Right lobe of liver (tissue), 4 donors: ENCODE results near the gene SENP2.

Source experiments
- CTCF ChIP-seq, 4 donors: fragments of 200-600 bp in 3 of 4; fragments of 450-650 bp in 1 of 4; IDR thresholded peaks; one replicate each; pipeline versions ENCODE4 v1.5.1 to v1.8.0; 2016 to 2022; ENCODE audit warnings: antibody characterized with exemption in 4 of 4, mild to moderate bottlenecking in 2 of 4
- POLR2A ChIP-seq: fragments of 450-650 bp; IDR thresholded peaks from one replicate; pipeline ENCODE4 v1.6.1; 2017; ENCODE audit warnings: antibody characterized with exemption, mild to moderate bottlenecking
- donor health status: DM: no; HTN: no; CAD: no.
- donor health status: DM: no; HTN: no; CAD: no.
- donor health status: DM: no; HTN: yes; CAD: no.

GRCh38 chr3:185559706-185560090, 26.4 kb upstream of the SENP2 start:
- TF ChIP-seq CTCF (IDR thresholded peaks at IDR 0.05) (no peak), POLR2A (no peak)
